GM19193 (cell line): ENCODE results near the gene PCDH15.

Experiments
- POLR2A ChIP-seq: IDR thresholded peaks from 4 replicates; pipeline ENCODE4 v1.6.1; 2011; ENCODE audit not compliant: insufficient read depth, insufficient read length; ENCODE audit errors: extremely low read depth

Gene PCDH15

GRCh38 chr10:54656643-54657042, 144.4 kb downstream of the PCDH15 start:
- TF ChIP-seq POLR2A, result no peak

- TF ChIP-seq POLR2A, result no peak
Observed at GRCh38 chr10:54653518-54653917, 147.5 kb downstream of the PCDH15 start.

- TF ChIP-seq POLR2A, result no peak
Observed at GRCh38 chr10:54650547-54650946, 150.5 kb downstream of the PCDH15 start.

- TF ChIP-seq POLR2A, result no peak
Observed at GRCh38 chr10:54622017-54622416, 179.0 kb downstream of the PCDH15 start.

- TF ChIP-seq POLR2A, result no peak
Observed at GRCh38 chr10:54620352-54620751, 180.7 kb downstream of the PCDH15 start.

GRCh38 chr10:54614072-54614471, 187.0 kb downstream of the PCDH15 start:
- no peak for TF ChIP-seq POLR2A

- no peak for TF ChIP-seq POLR2A
Observed at GRCh38 chr10:54613162-54613561, 187.9 kb downstream of the PCDH15 start.

- TF ChIP-seq POLR2A, result no peak
Observed at GRCh38 chr10:54609423-54609822, 191.6 kb downstream of the PCDH15 start.

- no peak for TF ChIP-seq POLR2A
Observed at GRCh38 chr10:54607983-54608382, 193.0 kb downstream of the PCDH15 start.

- TF ChIP-seq POLR2A, result no peak
Observed at GRCh38 chr10:54594289-54594688, 206.7 kb downstream of the PCDH15 start.

GRCh38 chr10:54587971-54588370, 213.1 kb downstream of the PCDH15 start:
- TF ChIP-seq POLR2A, result no peak

- no peak for TF ChIP-seq POLR2A
Observed at GRCh38 chr10:54585572-54585971, 215.5 kb downstream of the PCDH15 start.

GRCh38 chr10:54577682-54578081, 223.3 kb downstream of the PCDH15 start:
- no peak for TF ChIP-seq POLR2A

GRCh38 chr10:54576541-54576940, 224.5 kb downstream of the PCDH15 start:
- TF ChIP-seq POLR2A, result no peak

- TF ChIP-seq POLR2A, result no peak
Observed at GRCh38 chr10:54559498-54559897, 241.5 kb downstream of the PCDH15 start.

- no peak for TF ChIP-seq POLR2A
Observed at GRCh38 chr10:54554028-54554427, 247.0 kb downstream of the PCDH15 start.

- no peak for TF ChIP-seq POLR2A
Observed at GRCh38 chr10:54550016-54550415, 251.0 kb downstream of the PCDH15 start.

- TF ChIP-seq POLR2A, result no peak
Observed at GRCh38 chr10:54531296-54531695, 269.7 kb downstream of the PCDH15 start.

- no peak for TF ChIP-seq POLR2A
Observed at GRCh38 chr10:54530299-54530698, 270.7 kb downstream of the PCDH15 start.

GRCh38 chr10:54525816-54526215, 275.2 kb downstream of the PCDH15 start:
- no peak for TF ChIP-seq POLR2A
